Caco-2 (cell line): ENCODE measurements around the gene KRTAP10-8. TPM values are rescaled to one million over a fixed set of nuclear protein-coding genes. Genes with fewer than 3 reads are reported as not detected.

Experiments
- BruUV-seq: library from RNA; stranded (reverse); fragments of 400-500 nt; replicated peaks from 2 replicates; lab custom pipeline; 2021; lab: Mats Ljungman, UMichigan
- CTCF ChIA-PET: fragments of 300-600 bp; sonication (Branson Sonifier 250); formaldehyde crosslinking; loops from one replicate; lab custom pipeline; 2022; ENCODE audit warnings: antibody characterized with exemption; lab: Charles Lee
- POLR2A ChIA-PET: fragments of 300-600 bp; sonication (Branson Sonifier 250); formaldehyde crosslinking; loops from one replicate; lab custom pipeline; 2022; ENCODE audit warnings: antibody characterized with exemption; lab: Charles Lee
- DNase-seq, 2 experiments: peaks; one replicate each; pipeline versions ENCODE4 v3.0.0 to v3.0.0-alpha.2; 2020 to 2022
- H3K27me3 ChIP-seq: replicated peaks from 2 replicates; pipeline ENCODE4 v1.6.0; 2011; ENCODE audit warnings: low read length; ENCODE audit not compliant: control insufficient read depth, insufficient read depth
- H3K36me3 ChIP-seq: 2 replicates; pipeline ENCODE4 v1.5.1; 2011; ENCODE audit warnings: low read length; ENCODE audit not compliant: control insufficient read depth, insufficient read depth
- H3K4me1 ChIP-seq: fragments of 250-450 bp; sonication (Bioruptor Pico); 2 replicates; pipeline ENCODE4 v1.5.1; 2020; ENCODE audit warnings: mild to moderate bottlenecking
- H3K4me3 ChIP-seq: 2 replicates; pipeline ENCODE4 v1.5.1; 2011; ENCODE audit warnings: low read depth, mild to moderate bottlenecking, control low read depth, low read length
- H3K9me3 ChIP-seq: fragments of 250-450 bp; sonication (Bioruptor Pico); 2 replicates; pipeline ENCODE4 v1.5.1; 2020; ENCODE audit warnings: mild to moderate bottlenecking, moderate library complexity
- H3K27ac Mint-ChIP-seq: one replicate; pipeline ENCODE4 v1.8.0; 2022; ENCODE audit warnings: mixed read lengths; ENCODE audit not compliant: unreplicated experiment
- H3K27me3 Mint-ChIP-seq: one replicate; pipeline ENCODE4 v1.8.0; 2022; ENCODE audit warnings: mixed read lengths; ENCODE audit not compliant: insufficient read depth, unreplicated experiment
- H3K36me3 Mint-ChIP-seq: one replicate; pipeline ENCODE4 v1.8.0; 2022; ENCODE audit warnings: mild to moderate bottlenecking, mixed read lengths; ENCODE audit not compliant: insufficient read depth, unreplicated experiment
- H3K4me1 Mint-ChIP-seq: one replicate; pipeline ENCODE4 v1.8.0; 2022; ENCODE audit warnings: low read depth, mixed read lengths; ENCODE audit not compliant: unreplicated experiment
- H3K4me3 Mint-ChIP-seq: one replicate; pipeline ENCODE4 v1.8.0; 2022; ENCODE audit warnings: mild to moderate bottlenecking, moderate library complexity, mixed read lengths; ENCODE audit not compliant: unreplicated experiment
- H3K9me3 Mint-ChIP-seq: one replicate; pipeline ENCODE4 v1.8.0; 2022; ENCODE audit warnings: mixed read lengths; ENCODE audit not compliant: unreplicated experiment
- CTCF ChIP-seq, 2 experiments: fragments of 200-600 bp in 1 of 2; IDR thresholded peaks; 1 replicate in 1 of 2; 2 replicates in 1 of 2; pipeline versions ENCODE4 v1.5.1 to v1.8.0; 2011 to 2022; ENCODE audit warnings: antibody characterized with exemption in 1 of 2, control low read depth in 1 of 2, inconsistent platforms in 1 of 2, low read depth in 1 of 2, low read length in 1 of 2, mild to moderate bottlenecking in 1 of 2, moderate library complexity in 1 of 2; ENCODE audit not compliant: insufficient read depth in 1 of 2, severe bottlenecking in 1 of 2, unreplicated experiment in 1 of 2
- intact Hi-C: fragments of 100-400 bp; cut with micrococcal nuclease; formaldehyde crosslinking; loops from one replicate; pipeline ENCODE4 v1.10.0; 2022; ENCODE audit not compliant: unreplicated experiment
- total RNA-seq: library from RNA; stranded (reverse); gene quantifications from 2 replicates; pipeline ENCODE4 v1.2.3, GENCODE V29; 2022

The KRTAP10-8 gene
- total RNA-seq, 1 experiment from 2014 or later, result not detected

GRCh38 chr21:44592446-44593311, 19.2 kb upstream of the KRTAP10-8 start, which contains the start of gene KRTAP10-6:
Gene KRTAP10-6 (minus strand): TSS chr21:44592505. CDS start chr21:44592484, 21 bp downstream.
- Mint-ChIP-seq H3K27me3 (no peaks in the 10 kb centered on the region), H3K4me1 (peaks cover 1% of the 10 kb centered on the region), H3K9me3 (peaks cover 3% of the 10 kb centered on the region), H3K36me3 (no peaks in the 10 kb centered on the region), H3K27ac (no peak within 1 kb of the TSS), H3K4me3 (no peak within 1 kb of the TSS)
- intact Hi-C loops, result no loop called here
- Histone ChIP-seq H3K36me3 (no peaks in the 10 kb centered on the region), H3K4me3 (no peak within 1 kb of the TSS), H3K27me3 (no peaks in the 10 kb centered on the region), H3K4me1 (no peaks in the 10 kb centered on the region), H3K9me3 (no peaks in the 10 kb centered on the region)
- CTCF ChIA-PET, result no interaction called here
- BruUV-seq, result no TSS peak
- DNase-seq, result no peak
- POLR2A ChIA-PET, result no interaction called here
- TF ChIP-seq CTCF (IDR thresholded peaks at IDR 0.05; ENCODE audit: insufficient read depth in 1 of 2, low read depth in 1 of 2, low read length in 1 of 2, severe bottlenecking in 1 of 2, unreplicated experiment in 1 of 2), result no peak

GRCh38 chr21:44593598-44594405, 18.1 kb upstream of the KRTAP10-8 start:
- H3K4me3 ChIP-seq, result no peak overlapping the region
- H3K27me3 ChIP-seq, result no peaks in the 10 kb centered on the region
- Mint-ChIP-seq H3K9me3 (peaks cover 14% of the 10 kb centered on the region), H3K36me3 (no peaks in the 10 kb centered on the region), H3K27ac (no peak overlapping the region), H3K4me1 (peaks cover 7% of the 10 kb centered on the region), H3K4me3 (no peak overlapping the region), H3K27me3 (peaks cover 4% of the 10 kb centered on the region)
- TF ChIP-seq CTCF (IDR thresholded peaks at IDR 0.05; ENCODE audit: insufficient read depth in 1 of 2, low read depth in 1 of 2, low read length in 1 of 2, severe bottlenecking in 1 of 2, unreplicated experiment in 1 of 2), result no peak
- no peaks in the 10 kb centered on the region for H3K9me3 ChIP-seq
- intact Hi-C loops, result no loop called here
- ChIA-PET CTCF (no interaction called here), POLR2A (no interaction called here)
- no peak for DNase-seq
- no peaks in the 10 kb centered on the region for H3K36me3 ChIP-seq
- no peaks in the 10 kb centered on the region for H3K4me1 ChIP-seq
- no TSS peak for BruUV-seq

GRCh38 chr21:44594406-44594916, 17.4 kb upstream of the KRTAP10-8 start:
- no peak overlapping the region for H3K27ac Mint-ChIP-seq
- BruUV-seq, result no TSS peak
- no peaks in the 10 kb centered on the region for H3K9me3 ChIP-seq
- CTCF ChIA-PET, result no interaction called here
- H3K4me3 ChIP-seq, result no peak overlapping the region
- POLR2A ChIA-PET, result no interaction called here
- H3K9me3 Mint-ChIP-seq, result peaks cover 18% of the 10 kb centered on the region
- H3K27me3 Mint-ChIP-seq, result peaks cover 4% of the 10 kb centered on the region
- no peak for TF ChIP-seq CTCF (IDR thresholded peaks at IDR 0.05; ENCODE audit: insufficient read depth in 1 of 2, low read depth in 1 of 2, low read length in 1 of 2, severe bottlenecking in 1 of 2, unreplicated experiment in 1 of 2)
- intact Hi-C loops, result no loop called here
- H3K36me3 Mint-ChIP-seq, result no peaks in the 10 kb centered on the region
- H3K27me3 ChIP-seq, result no peaks in the 10 kb centered on the region
- H3K4me1 Mint-ChIP-seq, result peaks cover 7% of the 10 kb centered on the region
- no peaks in the 10 kb centered on the region for H3K36me3 ChIP-seq
- DNase-seq, result no peak
- H3K4me1 ChIP-seq, result no peaks in the 10 kb centered on the region
- no peak overlapping the region for H3K4me3 Mint-ChIP-seq
